ENCODE data around the gene TRAF4.
A peak's percentile ranks its signal among the peaks of the same experiment; 100 is the strongest.
"Not testable (repeated sequence)": the region's sequence is repeated elsewhere in the genome, so short reads cannot be mapped to it uniquely, and the experiment has no call there.

TRAF4 gene

DNA sequence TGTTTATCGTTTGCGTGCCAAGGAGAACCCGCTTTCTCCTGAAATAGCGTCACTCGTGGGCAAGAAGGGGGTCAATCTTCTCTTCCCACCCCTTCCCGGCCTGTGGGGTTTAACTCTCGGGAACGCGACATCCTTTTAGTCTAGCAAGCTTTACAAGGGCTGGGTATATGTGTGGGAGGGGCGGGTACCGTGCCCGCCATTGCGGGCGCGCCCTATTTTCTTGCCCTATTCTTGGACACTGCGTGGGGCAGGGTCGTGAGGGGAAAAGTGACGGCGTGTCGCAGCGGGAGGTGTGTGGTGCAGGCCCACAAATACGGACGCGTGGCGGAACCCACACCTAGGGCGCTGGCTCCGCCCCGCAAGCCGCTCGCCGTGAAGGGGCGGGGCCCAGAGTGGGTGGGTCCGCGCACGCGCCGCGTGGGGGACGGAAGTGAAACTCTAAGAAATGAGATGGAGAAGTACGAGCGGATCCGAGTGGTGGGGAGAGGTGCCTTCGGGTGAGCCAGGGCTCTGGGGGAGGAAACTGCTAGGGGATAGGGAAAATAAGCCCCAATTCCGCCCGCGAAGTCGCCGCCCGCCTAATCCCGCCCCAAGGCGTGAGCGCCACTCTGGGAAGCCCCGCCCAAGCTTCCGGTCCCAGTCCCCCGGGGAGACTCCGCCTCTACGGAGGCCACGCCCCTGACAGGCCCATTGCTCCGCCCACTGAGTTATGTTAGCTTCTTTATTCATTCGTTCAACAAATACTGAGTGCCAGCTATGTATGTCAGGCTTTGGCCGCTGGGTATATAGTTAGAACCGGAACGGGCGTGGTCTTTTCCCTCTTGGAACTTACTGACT lies 15.2 kb upstream of the TRAF4 start, which contains the start of gene NEK8:
Gene NEK8, plus strand, starts transcription at position 425 of the 837 bp plus-strand sequence. Its CDS starts 26 bp downstream, at position 451.
- DNase-seq, result peak; percentile 98

DNA sequence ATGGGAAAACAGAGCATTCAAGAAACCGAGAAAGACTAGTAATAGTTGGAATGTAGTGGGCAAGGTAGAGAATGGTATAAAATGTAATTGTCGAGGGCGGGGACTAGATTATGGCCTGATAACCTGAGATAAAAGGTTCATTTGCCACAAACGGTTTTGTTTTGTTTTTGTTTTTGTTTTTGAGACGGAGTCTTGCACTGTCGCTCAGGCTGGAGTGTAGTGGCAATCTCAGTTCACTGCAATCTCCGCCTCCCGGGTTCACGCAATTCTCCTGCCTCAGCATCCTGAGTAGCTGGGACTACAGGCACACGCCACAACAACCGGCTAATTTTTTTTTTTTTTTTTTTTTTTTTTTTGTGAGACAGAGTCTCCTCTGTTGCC lies 13.9 kb upstream of the TRAF4 start:
- no peak for DNase-seq

DNA sequence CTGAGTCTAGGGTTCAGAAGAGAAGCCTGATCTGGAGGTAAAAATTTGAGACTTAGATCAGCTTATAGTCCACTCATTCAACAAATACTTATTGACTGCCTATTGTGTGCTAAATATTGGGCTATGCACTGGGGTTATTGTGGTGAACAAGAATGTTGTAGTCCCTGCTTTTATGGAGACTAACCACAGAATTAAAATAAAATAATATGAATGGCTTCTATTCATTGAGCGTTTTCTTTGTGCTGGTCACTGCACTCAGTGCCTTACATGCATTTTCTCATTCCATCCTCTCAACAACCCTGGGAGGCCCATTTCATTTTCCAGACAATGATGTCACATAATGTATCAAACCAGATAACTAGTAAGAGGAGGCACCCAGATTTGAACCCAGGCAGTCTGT lies 10.5 kb upstream of the TRAF4 start:
- DNase-seq, result no peak

DNA sequence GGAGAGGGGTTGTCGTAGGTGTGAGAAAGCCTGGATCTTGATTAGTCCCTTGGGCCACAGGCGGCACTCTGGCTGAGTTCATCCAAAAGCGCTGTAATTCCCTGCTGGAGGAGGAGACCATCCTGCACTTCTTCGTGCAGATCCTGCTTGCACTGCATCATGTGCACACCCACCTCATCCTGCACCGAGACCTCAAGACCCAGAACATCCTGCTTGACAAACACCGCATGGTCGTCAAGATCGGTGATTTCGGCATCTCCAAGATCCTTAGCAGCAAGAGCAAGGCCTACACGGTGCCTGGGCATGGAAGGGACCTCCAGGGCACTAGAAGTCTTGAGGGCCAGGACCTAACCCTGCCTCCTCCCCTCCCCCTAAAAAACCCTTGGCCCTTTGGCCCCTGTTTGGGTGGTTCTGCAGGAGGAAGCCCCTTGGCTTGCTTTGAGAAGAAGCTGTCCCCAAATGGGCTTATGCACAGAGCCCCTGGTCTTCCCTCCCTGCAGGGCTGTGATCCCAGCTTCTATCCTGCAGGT lies 9.0 kb upstream of the TRAF4 start:
- DNase-seq, result no peak

DNA sequence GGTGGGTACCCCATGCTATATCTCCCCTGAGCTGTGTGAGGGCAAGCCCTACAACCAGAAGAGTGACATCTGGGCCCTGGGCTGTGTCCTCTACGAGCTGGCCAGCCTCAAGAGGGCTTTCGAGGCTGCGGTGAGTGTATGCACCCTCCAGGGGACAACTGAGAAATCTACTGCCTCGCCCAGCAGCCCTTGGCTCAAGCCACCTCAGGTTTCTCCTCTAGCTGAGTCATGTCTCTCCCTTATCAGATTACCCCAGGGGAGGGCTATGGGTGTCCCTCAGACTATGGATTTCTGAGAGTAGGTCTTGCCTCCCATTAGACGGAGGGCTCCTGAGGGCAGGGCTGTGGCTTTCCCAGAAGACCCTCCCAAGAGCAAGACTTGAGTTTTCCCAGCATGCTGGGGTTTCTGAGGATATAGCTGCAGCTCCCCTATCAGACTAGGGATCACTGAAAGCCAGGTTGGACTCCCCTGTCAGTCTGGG lies 8.5 kb upstream of the TRAF4 start:
- no peak for DNase-seq

DNA sequence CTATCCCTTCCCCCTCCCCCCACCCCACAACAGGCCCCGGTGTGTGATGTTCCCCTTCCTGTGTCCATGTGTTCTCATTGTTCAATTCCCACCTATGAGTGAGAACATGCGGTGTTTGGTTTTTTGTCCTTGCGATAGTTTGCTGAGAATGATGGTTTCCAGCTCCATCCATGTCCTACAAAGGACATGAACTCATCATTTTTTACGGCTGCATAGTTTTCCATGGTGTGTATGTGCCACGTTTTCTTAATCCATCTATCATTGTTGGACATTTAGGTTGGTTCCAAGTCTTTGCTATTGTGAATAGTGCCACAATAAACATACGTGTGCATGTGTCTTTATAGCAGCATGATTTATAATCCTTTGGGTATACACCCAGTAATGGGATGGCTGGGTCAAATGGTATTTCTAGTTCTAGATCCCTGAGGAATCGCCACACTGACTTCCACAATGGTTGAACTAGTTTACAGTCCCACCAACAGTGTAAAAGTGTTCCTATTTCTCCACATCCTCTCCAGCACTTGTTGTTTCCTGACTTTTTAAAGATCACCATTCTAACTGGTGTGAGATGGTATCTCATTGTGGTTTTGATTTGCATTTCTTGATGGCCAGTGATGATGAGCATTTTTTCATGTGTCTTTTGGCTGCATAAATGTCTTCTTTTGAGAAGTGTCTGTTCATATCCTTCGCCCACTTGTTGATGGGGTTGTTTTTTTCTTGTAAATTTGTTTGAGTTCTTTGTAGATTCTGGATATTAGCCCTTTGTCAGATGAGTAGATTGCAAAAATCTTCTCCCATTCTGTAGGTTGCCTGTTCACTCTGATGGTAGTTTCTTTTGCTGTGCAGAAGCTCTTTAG lies 7.7 kb upstream of the TRAF4 start:
- DNase-seq, result not testable (repeated sequence)

DNA sequence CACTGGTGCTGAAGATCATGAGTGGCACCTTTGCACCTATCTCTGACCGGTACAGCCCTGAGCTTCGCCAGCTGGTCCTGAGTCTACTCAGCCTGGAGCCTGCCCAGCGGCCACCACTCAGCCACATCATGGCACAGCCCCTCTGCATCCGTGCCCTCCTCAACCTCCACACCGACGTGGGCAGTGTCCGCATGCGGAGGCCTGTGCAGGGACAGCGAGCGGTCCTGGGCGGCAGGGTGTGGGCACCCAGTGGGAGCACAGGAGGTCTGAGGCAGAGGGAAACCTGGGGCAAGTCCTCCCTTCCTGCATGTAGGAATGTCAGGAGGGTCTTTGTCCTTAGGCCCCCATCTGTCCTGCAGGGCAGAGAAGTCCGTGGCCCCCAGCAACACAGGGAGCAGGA lies 6.5 kb upstream of the TRAF4 start:
- no peak for DNase-seq

DNA sequence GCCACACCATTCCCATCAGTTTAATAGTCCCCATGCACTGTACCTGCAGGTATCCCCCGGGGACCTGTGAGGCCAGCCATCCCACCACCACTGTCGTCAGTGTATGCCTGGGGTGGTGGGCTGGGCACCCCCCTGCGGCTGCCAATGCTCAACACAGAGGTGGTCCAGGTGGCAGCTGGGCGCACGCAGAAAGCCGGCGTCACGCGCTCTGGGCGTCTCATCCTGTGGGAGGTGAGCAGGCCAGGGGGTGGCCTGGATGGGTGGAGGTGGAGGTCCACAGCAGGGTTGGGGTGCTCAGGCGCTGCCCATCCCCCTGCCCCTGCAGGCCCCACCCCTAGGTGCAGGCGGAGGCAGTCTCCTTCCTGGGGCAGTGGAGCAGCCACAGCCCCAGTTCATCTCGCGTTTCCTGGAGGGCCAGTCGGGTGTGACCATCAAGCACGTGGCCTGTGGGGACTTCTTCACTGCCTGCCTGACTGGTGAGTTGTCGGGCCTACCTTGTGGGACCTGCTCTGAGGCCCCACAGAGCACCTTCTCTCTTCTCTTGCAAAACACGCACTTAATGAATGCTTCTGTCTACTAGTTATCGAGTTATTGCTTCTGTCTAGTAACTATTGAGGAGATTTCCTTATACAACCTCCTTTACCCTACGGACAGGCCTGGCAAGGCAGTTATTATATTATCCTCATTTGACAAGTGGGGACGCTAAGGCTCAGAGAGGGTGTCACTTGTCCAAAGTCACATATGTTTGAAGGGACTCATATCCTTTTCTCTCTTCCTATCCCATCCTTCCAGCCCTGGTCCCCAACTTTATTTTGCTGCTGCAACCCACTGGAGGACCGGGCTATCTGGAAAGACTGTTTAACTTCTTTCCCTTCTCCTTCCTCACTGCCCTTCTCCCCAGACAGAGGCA lies 5.8 kb upstream of the TRAF4 start:
- DNase-seq, result no peak

DNA sequence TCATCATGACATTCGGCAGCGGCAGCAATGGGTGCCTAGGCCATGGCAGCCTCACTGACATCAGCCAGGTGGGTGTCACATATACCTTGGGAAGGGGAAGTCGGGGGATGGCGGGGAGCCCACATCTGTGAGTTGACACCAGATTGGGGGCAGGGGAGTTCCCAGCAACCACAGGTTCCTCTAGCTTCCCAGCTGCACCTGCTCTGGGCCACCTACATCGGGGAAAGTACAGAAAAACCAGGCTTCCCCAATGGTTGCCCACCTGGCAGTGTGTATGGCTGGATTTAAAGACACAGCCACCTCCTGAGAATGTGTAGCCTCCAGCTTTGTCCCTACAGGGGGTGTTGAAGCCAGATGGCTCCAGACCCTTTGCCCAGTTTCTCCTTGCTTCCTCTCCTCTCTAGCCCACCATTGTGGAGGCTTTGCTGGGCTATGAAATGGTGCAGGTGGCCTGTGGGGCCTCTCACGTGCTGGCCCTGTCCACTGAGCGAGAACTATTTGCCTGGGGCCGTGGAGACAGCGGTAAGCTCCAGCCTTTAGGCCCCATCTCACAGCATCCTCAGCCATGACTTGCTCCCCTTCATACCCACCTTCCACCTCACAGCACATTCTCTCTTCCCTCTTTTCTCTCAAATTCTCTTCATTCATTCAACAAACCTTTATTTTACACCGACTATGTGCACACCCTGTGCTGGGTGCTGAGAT lies 5.0 kb upstream of the TRAF4 start:
- DNase-seq, result no peak

DNA sequence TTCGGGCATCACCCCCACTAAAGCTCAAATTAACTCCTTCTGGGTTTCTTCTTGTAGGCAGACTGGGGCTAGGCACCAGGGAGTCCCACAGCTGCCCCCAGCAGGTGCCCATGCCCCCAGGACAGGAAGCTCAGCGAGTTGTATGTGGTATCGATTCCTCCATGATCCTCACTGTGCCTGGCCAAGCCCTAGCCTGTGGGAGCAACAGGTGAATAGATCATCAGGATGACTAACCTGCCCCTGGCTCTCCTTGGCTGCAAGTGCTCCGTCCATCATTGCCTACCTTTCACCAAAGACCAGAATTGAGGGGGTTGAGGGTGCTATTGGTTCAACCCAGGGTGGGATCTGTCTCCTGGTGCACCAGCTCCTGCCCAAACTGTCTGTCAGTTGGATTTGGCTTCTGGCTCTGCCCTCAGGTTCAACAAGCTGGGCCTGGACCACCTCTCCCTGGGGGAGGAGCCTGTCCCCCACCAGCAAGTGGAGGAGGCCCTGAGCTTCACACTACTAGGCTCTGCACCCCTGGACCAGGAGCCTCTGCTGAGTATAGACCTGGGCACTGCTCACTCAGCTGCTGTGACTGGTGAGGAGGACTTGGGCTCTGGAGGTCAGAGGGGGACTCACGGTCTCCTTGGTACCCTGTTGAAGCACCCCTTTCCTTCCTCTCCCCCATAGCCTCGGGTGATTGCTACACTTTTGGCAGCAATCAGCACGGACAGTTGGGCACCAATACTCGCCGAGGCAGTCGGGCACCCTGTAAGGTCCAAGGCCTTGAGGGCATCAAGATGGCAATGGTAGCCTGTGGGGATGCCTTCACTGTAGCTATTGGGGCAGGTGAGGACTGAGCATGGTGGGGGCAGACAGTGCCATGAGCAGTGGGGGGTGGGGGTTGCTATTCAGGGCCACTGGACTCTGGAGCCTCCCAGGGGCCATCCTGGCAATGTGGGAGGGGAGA lies 3.1 kb upstream of the TRAF4 start:
- DNase-seq, result no peak

DNA sequence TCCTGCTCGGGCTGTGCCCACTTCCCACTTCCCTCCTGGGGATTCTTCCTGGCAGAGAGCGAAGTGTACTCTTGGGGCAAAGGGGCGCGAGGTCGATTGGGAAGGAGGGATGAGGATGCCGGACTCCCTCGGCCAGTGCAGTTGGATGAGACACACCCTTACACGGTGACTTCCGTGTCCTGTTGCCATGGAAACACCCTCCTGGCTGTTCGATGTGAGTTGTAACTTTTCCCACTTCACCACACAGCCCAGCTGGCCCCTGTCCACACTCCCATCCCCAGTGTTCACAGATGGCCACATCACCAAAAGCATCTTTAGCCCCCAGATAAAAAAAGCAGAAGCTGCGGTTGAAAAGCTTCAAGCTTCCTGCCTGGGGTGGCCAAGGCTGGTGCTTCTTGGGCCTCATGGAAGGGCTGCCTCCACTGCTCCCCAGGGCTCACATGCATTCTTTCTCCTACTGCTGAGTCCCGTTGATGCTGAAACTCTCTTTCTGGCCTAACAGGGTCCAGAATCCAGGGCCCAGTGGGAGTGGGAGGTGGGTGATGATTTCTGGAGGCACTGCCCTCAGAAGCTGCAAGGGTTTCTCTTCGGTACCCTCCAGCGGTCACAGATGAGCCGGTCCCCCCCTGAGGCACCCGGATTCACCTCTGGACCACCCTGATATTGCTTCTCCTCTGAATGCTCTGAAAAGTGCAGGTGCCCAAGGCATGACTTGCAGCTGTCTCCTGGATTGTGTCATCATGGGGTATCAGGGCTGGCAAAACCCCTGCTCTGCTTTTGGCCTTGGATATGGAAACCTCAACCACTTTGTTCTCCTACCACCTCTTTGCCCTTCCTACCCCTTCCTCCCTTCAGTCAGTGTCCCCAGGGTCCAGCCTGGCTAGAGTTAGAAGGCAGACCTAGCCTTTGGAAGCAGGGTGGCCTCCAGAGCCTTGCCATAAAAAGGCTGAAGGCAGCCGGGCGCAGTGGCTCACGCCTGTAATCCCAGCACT lies 2.2 kb upstream of the TRAF4 start:
- DNase-seq, result no peak

DNA sequence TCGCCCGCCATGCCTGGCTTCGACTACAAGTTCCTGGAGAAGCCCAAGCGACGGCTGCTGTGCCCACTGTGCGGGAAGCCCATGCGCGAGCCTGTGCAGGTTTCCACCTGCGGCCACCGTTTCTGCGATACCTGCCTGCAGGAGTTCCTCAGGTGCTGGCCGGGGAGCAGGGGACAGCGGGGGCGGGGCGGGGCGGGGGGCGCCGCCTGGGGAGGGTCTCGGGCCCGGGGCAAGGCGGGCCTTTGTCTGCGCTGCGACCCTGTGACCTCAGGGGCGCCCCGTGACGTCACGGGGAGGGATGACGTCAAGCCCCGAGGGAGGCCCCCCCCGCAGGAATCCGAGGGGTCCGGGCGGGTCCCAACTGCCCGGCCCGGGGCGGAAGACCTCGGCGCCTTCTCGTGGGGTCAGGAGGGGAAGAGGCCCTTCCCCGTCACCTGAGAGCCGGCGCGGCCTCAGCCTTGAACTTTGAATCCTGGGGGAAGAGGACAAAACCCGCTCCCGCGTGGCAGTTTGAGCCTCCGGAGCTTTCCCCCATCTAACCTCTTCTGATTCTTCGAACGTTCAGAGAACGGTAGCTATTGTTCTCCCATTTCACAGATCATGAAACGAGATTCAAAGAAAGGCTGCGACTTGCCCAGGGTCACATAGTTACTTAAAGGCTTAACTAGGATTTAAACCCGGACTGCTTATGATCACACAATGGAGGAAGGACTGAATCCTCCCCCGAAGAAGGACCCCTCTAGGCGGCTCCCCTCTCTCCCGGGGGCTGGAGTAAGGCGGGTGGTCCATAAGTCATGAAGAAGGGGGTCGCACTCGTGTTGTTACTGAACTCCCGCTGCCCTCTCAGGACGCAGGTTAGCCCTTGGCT lies 527 bp downstream of the TRAF4 start:
- DNase-seq, result peak; percentile 71

DNA sequence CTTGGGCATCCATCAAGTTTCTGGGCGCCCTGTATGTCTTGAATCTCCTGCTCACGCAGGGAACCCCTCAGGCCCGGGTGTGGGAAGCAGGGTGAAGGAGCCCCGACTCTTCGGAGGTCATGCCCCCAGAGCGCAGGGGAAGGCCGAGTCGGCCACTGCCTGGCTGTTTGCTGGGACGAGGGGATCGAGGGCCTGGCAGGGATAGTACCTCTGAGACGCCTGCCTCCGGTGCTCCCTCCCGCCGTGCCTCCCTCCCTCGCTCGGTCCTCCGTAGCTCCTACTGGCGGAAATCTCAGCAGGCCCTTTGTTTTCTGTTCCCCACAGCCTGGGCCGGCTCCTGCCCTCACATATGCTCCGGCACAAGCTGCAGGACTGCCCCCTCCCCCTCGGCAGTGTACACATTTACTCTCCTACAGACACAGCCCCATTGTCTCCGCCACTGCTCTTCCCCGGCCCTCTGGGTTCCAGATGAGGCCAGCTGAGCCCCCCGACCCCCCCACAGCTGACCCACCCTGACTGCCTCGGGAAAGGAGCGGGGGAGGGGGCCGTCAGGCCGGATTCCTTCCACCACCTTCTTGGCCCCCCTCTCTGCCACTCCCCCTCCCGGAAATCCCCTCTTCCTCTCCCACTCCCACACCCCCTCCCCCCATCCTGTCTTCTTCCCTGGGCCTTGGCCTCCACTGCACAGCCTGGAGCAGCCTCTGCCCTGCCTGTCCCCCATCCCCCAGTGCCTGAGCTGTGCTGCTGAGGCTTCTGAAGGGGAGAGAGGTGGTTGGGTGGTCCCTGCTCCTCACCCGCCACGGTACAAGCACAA lies 1.4 kb downstream of the TRAF4 start:
- DNase-seq, result peak; percentile 76

DNA sequence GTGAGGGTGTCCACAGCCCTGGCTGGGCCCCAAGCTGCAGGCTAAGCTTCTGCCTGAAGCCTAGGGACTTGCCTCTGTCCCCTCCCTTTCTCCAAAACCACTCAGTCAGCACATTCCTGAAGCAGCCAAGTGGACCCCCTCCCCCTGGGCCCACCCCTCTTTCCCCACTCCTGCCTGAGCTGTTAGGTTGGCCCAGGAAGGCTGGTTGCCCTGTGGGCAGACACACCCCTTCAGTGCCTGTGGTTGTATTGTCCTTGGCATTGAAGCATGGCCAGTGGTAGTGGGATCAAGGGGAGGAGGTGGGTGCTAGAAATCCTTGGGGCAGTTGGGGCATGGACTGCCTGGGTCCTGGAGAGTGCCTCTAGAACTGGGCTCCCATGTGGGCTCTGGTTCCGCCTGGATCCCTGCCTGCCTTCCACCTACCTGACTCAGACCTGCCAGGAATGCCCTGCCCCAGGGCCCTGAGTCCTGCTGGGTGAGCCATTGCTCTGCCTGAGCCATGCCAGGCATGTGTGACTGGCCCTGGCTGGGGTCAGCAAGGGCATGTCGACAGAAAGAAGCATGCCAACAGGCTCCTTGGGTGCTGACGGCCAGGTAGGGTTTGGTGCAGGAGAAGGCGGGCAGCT lies 2.1 kb downstream of the TRAF4 start:
- DNase-seq, result peak; percentile 72

DNA sequence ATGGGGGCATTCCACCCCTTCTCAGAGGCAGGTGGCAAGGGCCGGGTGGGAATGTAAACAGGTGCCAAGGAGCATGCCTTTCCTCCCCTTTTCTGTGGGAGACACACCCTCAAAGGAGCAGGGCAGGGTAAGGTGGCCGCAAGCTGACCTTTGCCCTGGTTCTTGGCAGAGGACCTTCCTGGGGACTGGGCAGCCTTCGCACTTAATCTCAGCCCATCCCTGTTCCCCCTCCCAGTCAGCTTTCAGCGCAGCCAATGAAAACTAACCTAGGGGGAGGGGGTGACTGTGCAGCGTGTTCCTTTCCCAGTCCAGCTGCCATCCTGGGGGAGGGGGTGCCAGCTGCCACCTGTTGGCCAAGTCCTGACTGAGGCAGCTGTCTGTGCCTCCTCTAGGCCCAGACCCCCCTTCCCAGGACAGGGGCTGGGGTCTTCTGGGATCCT lies 2.8 kb downstream of the TRAF4 start:
- DNase-seq, result peak; percentile 54

DNA sequence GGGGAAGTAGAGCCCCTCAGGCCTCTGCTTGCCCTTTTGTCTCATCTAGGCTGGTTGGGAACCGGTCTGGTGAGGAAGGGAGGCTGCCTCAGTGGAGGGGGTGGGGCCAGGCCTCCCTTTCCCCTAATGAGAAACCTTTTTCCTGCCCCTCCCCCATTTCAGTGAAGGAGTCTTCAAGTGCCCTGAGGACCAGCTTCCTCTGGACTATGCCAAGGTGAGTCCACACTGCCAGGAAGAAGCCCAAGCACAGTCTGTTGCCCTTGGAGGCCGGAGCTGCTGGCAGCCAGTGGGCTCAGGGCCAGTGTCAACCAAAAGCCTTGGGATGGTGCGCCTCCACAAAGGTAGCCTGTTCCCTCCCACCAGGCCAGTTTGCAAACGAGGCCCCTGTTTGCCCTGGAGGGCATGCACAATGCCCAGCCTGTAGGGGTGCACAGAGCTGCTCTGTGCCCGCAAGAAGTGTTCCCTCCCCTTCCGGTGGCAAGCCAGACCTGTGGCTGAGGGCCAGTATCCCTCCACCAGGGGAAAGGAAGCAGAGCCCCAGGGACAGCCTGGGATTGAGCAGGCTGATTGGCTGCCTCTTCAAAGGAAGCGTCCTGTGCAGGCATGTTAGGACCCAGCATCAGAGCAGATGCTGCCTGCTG lies 3.4 kb downstream of the TRAF4 start:
- DNase-seq, result no peak

Measured in right kidney (tissue), 1 donor.